ACC112 (cell line): ENCODE data around the gene OLIG2.

ENCODE experiments used
- H2AFZ ChIP-seq: fragments of 200-600 bp; sonication (generic); one replicate; pipeline ENCODE4 v1.6.0; 2017; ENCODE audit warnings: antibody characterized with exemption, low read length; ENCODE audit not compliant: unreplicated experiment
- H3K27ac ChIP-seq: fragments of 200-600 bp; sonication (generic); 2 replicates; pipeline ENCODE4 v1.5.1; 2014; ENCODE audit warnings: low read depth, mild to moderate bottlenecking, antibody characterized with exemption, low read length, moderate library complexity
- H3K27me3 ChIP-seq: fragments of 200-600 bp; sonication (generic); 2 replicates; pipeline ENCODE4 v1.6.1; 2014; ENCODE audit warnings: mild to moderate bottlenecking, antibody characterized with exemption, low read length, moderate library complexity, mixed read lengths; ENCODE audit not compliant: insufficient read depth
- H3K36me3 ChIP-seq: fragments of 200-600 bp; sonication (generic); 2 replicates; pipeline ENCODE4 v1.6.1; 2016; ENCODE audit warnings: mild to moderate bottlenecking, antibody characterized with exemption, low read length, moderate library complexity, mixed read lengths; ENCODE audit not compliant: insufficient read depth
- H3K4me1 ChIP-seq: fragments of 200-600 bp; sonication (generic); one replicate; pipeline ENCODE4 v1.6.1; 2016; ENCODE audit warnings: low read length, mixed read lengths; ENCODE audit not compliant: insufficient read depth, unreplicated experiment, control insufficient read depth
- H3K4me3 ChIP-seq: fragments of 200-600 bp; sonication (generic); 2 replicates; pipeline ENCODE4 v1.5.1; 2014; ENCODE audit warnings: mild to moderate bottlenecking, low read depth, low read length
- H3K79me2 ChIP-seq: fragments of 200-600 bp; sonication (generic); one replicate; pipeline ENCODE4 v1.6.0; 2016; ENCODE audit warnings: low read length; ENCODE audit not compliant: control insufficient read depth, unreplicated experiment, insufficient read depth

Gene OLIG2

GRCh38 chr21:33007747-33008146, 18.0 kb upstream of the OLIG2 start:
- Histone ChIP-seq H3K79me2 (no peaks in the 10 kb centered on the region), H3K4me3 (no peak overlapping the region), H3K27ac (no peak overlapping the region), H3K27me3 (peaks cover 23% of the 10 kb centered on the region), H3K4me1 (peaks cover 12% of the 10 kb centered on the region), H3K36me3 (no peaks in the 10 kb centered on the region), H2AFZ (no peak overlapping the region)

DNA sequence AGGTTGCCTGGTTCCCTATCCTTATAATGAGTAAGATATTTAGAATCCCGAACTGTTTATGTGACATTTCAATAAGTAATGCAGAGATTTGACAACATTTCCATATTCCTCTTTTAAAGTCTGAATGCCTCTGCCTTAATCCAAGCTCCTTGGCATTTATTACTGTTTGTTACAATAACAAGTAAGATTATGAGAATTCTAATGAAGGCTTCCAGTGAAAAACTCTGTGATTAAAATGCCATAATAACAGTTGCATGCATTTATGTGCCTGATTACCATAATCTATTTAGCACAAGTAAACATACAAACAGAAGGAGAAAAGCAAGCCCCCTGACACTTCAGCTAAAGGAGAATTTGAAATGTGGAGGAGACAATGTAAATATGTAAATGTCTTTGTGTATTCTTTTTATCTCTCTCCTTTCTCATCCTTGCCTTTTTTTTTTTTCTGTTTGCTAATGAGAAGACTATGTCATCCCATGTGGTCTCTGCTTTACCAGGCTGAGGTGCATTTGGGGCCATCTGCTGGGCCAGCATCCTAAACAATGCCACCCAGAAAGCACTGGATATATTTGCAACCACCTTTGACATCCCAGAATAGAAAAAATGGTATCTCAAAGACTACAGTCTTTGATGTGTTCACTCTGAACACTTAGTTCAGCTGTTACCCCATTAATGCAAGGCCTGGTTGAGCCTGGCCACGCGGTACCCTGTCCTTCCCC, 17.2 kb upstream of the OLIG2 start:
- H3K36me3 ChIP-seq, result no peaks in the 10 kb centered on the region
- peaks cover 12% of the 10 kb centered on the region for H3K4me1 ChIP-seq
- H2AFZ ChIP-seq, result no peak overlapping the region
- H3K27ac ChIP-seq, result no peak overlapping the region
- peaks cover 23% of the 10 kb centered on the region for H3K27me3 ChIP-seq
- no peak overlapping the region for H3K4me3 ChIP-seq
- no peaks in the 10 kb centered on the region for H3K79me2 ChIP-seq

GRCh38 chr21:33010931-33011330, 14.8 kb upstream of the OLIG2 start:
- Histone ChIP-seq H3K27ac (peak overlapping the region; percentile 71), H2AFZ (peak overlapping the region; percentile 56)

DNA sequence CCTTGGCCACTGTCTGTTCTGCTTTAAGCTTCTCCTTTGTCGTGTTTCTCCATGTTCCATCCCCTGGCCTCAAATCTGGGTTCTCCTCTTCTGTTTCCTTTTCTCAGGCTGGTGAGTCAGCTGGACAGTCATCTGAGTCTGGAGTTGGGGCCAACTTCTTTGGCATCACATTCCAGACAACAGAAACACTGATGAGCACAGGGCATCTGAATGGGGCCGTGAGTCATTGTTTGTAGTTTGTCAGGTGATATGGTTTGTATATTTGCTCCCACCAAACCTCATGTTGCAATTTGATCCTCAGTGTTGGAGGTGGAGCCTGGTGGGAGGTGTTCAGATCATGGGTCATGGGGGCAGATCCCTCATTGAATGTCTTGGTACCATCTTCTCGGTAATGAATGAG, 14.3 kb upstream of the OLIG2 start:
- no peaks in the 10 kb centered on the region for H3K79me2 ChIP-seq
- H3K4me1 ChIP-seq, result peaks cover 12% of the 10 kb centered on the region
- H2AFZ ChIP-seq, result peak overlapping the region; percentile 56
- H3K27me3 ChIP-seq, result peaks cover 39% of the 10 kb centered on the region
- peak overlapping the region; percentile 35; the same call in 1 of the 2 replicates for H3K4me3 ChIP-seq
- no peaks in the 10 kb centered on the region for H3K36me3 ChIP-seq
- peak overlapping the region; percentile 71 for H3K27ac ChIP-seq

More at GRCh38 chr21:33010931-33011330, 14.8 kb upstream of the OLIG2 start:
- Histone ChIP-seq H3K79me2 (no peaks in the 10 kb centered on the region), H3K4me3 (peak overlapping the region; percentile 35; the same call in 1 of the 2 replicates), H3K27me3 (peaks cover 35% of the 10 kb centered on the region), H3K4me1 (peaks cover 12% of the 10 kb centered on the region), H3K36me3 (no peaks in the 10 kb centered on the region)

- no peaks in the 10 kb centered on the region for H3K79me2 ChIP-seq
- no peaks in the 10 kb centered on the region for H3K36me3 ChIP-seq
- no peak overlapping the region for H3K4me3 ChIP-seq
- no peak overlapping the region for H3K27ac ChIP-seq
- H3K27me3 ChIP-seq, result peaks cover 52% of the 10 kb centered on the region
- H2AFZ ChIP-seq, result no peak overlapping the region
- peaks cover 12% of the 10 kb centered on the region for H3K4me1 ChIP-seq
Measured at GRCh38 chr21:33013626-33014025, 12.1 kb upstream of the OLIG2 start.

- no peaks in the 10 kb centered on the region for H3K79me2 ChIP-seq
- peaks cover 12% of the 10 kb centered on the region for H3K4me1 ChIP-seq
- H2AFZ ChIP-seq, result no peak overlapping the region
- H3K4me3 ChIP-seq, result no peak overlapping the region
- H3K27ac ChIP-seq, result no peak overlapping the region
- H3K36me3 ChIP-seq, result no peaks in the 10 kb centered on the region
- H3K27me3 ChIP-seq, result peaks cover 59% of the 10 kb centered on the region
Measured at GRCh38 chr21:33014331-33014730, 11.4 kb upstream of the OLIG2 start.

GRCh38 chr21:33015096-33015495, 10.6 kb upstream of the OLIG2 start:
- Histone ChIP-seq H3K36me3 (no peaks in the 10 kb centered on the region), H3K27me3 (peaks cover 66% of the 10 kb centered on the region), H3K4me3 (no peak overlapping the region), H3K27ac (no peak overlapping the region), H3K79me2 (no peaks in the 10 kb centered on the region), H2AFZ (no peak overlapping the region), H3K4me1 (peaks cover 12% of the 10 kb centered on the region)

- H3K79me2 ChIP-seq, result no peaks in the 10 kb centered on the region
- H3K27ac ChIP-seq, result no peak overlapping the region
- peaks cover 72% of the 10 kb centered on the region for H3K27me3 ChIP-seq
- H3K4me3 ChIP-seq, result no peak overlapping the region
- no peak overlapping the region for H2AFZ ChIP-seq
- no peaks in the 10 kb centered on the region for H3K36me3 ChIP-seq
- H3K4me1 ChIP-seq, result peaks cover 10% of the 10 kb centered on the region
Measured at GRCh38 chr21:33015756-33016155, 10.0 kb upstream of the OLIG2 start.

DNA sequence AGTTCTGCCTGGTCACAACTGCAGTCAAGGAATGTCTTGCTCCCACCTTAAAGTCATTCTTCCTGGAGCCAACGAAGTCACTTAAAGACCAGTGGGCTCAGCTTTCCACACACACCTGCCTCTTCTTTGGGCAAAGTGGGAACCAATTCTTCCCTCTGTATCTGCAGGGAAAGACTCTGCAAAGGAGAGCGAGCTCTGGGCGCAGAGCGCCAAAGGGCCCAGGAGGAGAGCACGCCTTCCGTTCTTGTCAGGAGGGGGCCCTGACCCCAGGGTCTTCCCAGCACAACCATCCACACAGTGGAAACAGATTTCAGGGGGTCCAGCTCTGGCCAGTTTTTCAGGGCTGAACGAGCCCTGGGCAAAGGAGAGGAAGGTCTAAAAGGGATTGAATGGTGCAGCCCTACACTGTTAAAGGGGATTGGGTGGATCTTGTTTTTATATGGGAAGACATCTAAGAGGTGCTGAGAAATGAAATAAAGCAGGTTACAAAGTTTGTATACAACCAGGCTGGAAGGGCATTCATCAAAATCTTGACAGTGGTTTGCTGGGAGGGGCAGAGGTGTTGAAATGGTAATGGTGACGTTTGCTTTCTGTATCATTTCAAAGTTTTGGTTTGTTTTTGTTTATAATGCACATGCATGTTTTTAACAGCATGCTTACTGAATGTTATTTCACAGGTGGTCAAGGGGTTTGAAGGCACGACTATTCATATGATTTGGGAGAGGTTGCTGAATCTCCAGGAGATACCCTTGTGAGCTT, 6.8 kb upstream of the OLIG2 start:
- H3K27me3 ChIP-seq, result peaks cover 99% of the 10 kb centered on the region

DNA sequence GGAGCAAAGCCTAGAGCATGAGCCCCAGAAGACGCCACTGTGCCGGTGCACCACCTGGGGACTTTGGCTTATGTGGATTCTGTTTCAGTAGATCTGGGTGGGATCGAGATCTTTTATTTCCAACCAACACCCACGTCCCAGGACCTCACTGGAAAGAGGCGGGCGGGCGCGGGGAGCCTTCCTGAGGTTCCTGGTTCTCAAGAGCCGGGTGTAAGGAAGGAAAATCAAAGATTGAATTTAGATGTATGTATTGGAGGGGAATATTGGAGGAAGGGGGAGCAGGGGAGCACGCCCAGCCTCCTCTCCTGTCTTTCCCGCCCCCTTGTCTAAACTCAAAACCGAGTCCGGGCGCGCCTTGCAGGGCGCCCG, 6.2 kb upstream of the OLIG2 start:
- H3K4me1 ChIP-seq, result no peaks in the 10 kb centered on the region
- H2AFZ ChIP-seq, result no peak overlapping the region
- no peak overlapping the region for H3K27ac ChIP-seq
- H3K79me2 ChIP-seq, result no peaks in the 10 kb centered on the region
- peaks cover 99% of the 10 kb centered on the region for H3K27me3 ChIP-seq
- H3K4me3 ChIP-seq, result no peak overlapping the region
- H3K36me3 ChIP-seq, result no peaks in the 10 kb centered on the region

More for the DNA sequence above, 6.8 kb upstream of the OLIG2 start:
- Histone ChIP-seq H3K79me2 (no peaks in the 10 kb centered on the region), H2AFZ (no peak overlapping the region), H3K27ac (no peak overlapping the region), H3K36me3 (no peaks in the 10 kb centered on the region), H3K4me1 (no peaks in the 10 kb centered on the region), H3K4me3 (no peak overlapping the region)
